HS-27A (cell line): Measurements from ENCODE around the gene CCR1.
"Not testable (repeated sequence)": the region's sequence is repeated elsewhere in the genome, so short reads cannot be mapped to it uniquely, and the experiment has no call there.

Experiments used
- DNase-seq: peaks from one replicate; pipeline ENCODE4 v3.0.0-alpha.2; 2012; ENCODE audit warnings: low read depth, missing footprints

The CCR1 gene

DNA sequence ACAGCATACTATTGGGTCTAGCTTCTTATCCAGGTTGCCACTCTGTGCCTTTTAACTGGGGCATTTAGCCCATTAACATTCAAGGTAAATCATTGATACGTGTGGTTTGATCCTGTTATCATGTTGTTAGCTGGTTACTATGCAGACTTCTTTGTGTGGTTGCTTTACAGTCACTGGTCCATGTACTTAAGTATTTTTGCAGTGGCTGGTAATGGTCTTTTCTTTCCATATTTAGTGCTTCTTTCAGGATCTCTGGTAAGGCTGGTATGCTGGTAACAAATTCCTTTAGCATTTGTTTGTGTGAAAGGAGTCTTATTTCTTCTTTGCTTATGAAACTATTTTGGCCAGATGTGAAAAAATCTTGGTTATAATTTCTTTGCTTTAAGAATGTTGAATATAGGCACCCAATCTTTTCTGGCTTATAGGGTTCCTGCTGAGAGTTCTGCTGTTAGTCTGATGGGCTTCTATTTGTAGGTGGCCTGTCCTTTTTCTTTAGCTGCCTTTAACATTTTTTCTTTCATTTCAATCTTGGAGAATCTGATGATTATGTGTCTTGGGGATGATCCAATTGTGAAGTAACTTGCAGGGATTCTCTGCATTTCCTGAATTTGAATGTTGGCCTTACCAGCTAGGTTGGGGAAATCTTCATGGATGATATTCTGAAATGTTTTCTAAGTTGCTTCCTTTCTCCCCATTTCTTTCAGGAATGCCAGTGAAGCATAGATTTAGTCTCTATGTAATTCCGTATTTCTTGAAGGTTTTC, 39.3 kb downstream of the CCR1 start:
- DNase-seq, result no peak

DNA sequence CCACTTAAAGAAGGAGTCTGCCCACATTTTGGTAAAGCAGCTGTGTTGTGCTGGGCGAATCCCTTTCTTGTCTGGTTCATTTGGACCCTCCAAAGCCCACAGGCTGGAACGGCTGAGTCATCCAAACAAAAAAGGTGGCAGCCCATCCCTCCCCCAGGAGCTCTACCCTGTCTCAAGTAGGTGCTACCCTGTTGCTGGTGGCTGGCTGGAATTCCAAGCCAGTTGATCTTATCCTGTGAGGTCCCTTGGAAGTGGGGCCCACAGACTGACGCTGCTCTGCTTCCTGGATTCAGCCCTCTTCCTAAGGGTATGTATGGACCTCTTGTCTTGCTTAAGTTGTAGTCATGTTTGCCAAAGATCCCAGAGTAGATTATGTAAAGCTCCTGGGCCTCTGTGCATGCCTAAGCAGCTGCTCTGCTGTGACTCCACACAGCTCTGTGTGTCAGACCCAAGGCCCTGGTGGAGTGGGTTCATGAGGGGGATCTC, 44.5 kb downstream of the CCR1 start:
- no peak for DNase-seq

DNA sequence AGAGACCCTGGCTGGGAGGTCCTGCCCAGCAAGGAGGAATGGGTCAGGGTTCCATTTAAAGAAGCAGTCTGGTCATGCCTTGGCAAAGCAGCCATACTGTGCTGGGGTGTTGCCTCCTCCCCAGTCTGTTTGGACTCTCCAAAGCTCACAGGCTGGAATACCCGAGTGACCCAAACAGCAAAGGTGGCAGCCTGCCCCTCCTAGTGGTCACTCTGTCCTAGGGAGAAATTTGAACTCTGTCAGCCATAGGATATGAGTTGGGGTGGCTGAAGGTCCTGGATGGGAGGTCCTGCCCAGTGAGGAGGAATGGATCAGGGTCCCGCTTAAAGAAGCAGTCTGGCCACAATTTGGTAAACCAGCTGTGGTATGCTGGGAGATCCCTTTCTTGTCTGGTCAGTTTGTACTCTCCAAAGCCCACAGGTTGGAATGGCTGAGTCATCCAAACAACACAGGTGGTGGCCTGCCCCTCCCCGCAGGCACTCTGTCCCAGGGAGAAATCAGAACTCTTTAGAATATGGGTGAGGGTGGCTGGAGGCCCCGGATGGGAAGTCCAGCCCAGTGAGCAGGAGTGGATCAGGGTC, 45.0 kb downstream of the CCR1 start:
- no peak for DNase-seq

DNA sequence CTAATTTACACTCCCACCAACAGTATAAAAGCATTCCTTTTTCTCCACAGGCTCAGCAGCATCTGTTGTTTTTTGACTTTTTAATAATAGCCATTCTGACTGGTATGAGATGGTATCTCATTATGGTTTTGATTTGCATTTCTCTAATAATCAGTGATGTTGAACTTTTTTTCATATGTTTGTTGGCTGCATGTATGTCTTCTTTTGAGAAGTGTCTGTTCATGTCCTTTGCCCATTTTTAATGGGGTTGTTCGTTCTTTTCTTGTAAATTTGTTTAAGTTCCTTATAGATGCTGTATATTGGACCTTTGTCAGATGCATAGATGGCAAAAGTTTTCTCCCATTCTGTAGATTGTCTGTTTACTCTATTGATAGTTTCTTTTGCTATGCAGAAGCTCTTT, 50.4 kb downstream of the CCR1 start:
- not testable (repeated sequence) for DNase-seq

DNA sequence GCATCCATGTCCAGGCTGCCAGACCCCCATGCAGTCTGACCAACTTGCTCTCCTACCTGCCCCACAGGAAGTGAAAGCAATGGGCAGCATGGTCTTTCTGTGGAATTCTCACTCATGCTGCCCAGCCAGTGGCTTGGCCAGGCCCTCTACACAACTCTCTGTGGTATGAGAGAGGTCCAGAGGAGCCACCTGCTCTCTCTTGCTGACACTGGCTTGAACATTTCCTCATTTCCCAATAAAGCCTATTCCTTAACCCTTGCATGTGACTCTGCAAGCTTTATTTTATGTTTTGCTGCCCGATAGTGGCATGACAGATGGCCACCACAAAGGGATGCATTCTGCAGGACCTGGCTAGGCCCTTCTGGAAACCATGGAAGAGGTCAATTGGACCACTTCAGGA, 53.8 kb downstream of the CCR1 start:
- DNase-seq, result no peak
